Cardiac fibroblast (primary cell): Measurements from ENCODE around the gene SMIM3.

Source experiments
- DNase-seq, 2 donors: peaks; one replicate each; pipeline versions ENCODE4 v3.0.0 to v3.0.0-alpha.2; 2010; ENCODE audit warnings: low read depth in 2 of 2
- H3K4me3 ChIP-seq, 2 donors: replicated peaks in 1 of 2; 1 replicate in 1 of 2; 2 replicates in 1 of 2; pipeline ENCODE4 v1.5.1; 2011; ENCODE audit warnings: low read depth in 2 of 2, low read length in 2 of 2, mild to moderate bottlenecking in 2 of 2, moderate library complexity in 1 of 2
- CTCF ChIP-seq: IDR thresholded peaks from one replicate; pipeline ENCODE4 v1.5.1; 2011; ENCODE audit warnings: low read depth, mild to moderate bottlenecking, low read length, inconsistent platforms

The SMIM3 gene

GRCh38 chr5:150758531-150759333 lies 19.8 kb upstream of the SMIM3 start, which contains the start of gene DCTN4:
TSS of gene DCTN4 (minus strand) at chr5:150759017. CDS start at chr5:150758993, 24 bp downstream.
- TF ChIP-seq CTCF: no peak
- peak; percentile 99 to 100 for DNase-seq
- H3K4me3 ChIP-seq: peak within 1 kb of the TSS; percentile 73 to 78

GRCh38 chr5:150759334-150759583 lies 19.3 kb upstream of the SMIM3 start:
- H3K4me3 ChIP-seq: peak overlapping the region; percentile 22 to 78
- no peak for TF ChIP-seq CTCF
- no peak for DNase-seq

GRCh38 chr5:150762211-150762610 lies 16.3 kb upstream of the SMIM3 start:
- H3K4me3 ChIP-seq: no peak overlapping the region
- DNase-seq: peak; percentile 54 to 58
- TF ChIP-seq CTCF: no peak

- TF ChIP-seq CTCF: no peak
- H3K4me3 ChIP-seq: no peak overlapping the region
- DNase-seq: peak; percentile 96 to 97
Measured at GRCh38 chr5:150763023-150763769, 15.4 kb upstream of the SMIM3 start.

GRCh38 chr5:150764530-150764929 lies 14.0 kb upstream of the SMIM3 start:
- no peak for TF ChIP-seq CTCF
- no peak overlapping the region for H3K4me3 ChIP-seq
- no peak for DNase-seq

GRCh38 chr5:150765011-150765798 lies 13.4 kb upstream of the SMIM3 start:
- no peak for TF ChIP-seq CTCF
- no peak overlapping the region for H3K4me3 ChIP-seq
- DNase-seq: no peak
